Posterior vena cava (tissue), 2 donors: ENCODE measurements around the gene TNIP2. TPM values are rescaled to one million over a fixed set of nuclear protein-coding genes. Genes with fewer than 3 reads are reported as not detected.
"Not testable (repeated sequence)": the region's sequence is repeated elsewhere in the genome, so short reads cannot be mapped to it uniquely, and the experiment has no call there.

Source experiments
- DNase-seq: peaks from one replicate; pipeline ENCODE4 v3.0.0-alpha.2; 2020; ENCODE audit warnings: low spot score
- intact Hi-C, 2 donors: fragments of 100-400 bp; cut with DNase I; formaldehyde crosslinking; loops; one replicate each; pipeline versions ENCODE4 v1.14.1 to v1.14.2; 2022 to 2023
- total RNA-seq, 2 donors: library from RNA; stranded (reverse); fragmentation: NEBNext Ultra II Directional; extraction: Animal tissue kit (Norgen Biotek cat#: 25700); gene quantifications; one replicate each; pipeline ENCODE4 v1.2.1, GENCODE V29; 2021
- donor health status: DM: yes; HTN: yes; CAD: no.
- donor health status: DM: yes; HTN: yes; CAD: no.

Gene TNIP2
- total RNA-seq, 2 donors from 2014 or later: 25.4 to 29.2 TPM

DNA sequence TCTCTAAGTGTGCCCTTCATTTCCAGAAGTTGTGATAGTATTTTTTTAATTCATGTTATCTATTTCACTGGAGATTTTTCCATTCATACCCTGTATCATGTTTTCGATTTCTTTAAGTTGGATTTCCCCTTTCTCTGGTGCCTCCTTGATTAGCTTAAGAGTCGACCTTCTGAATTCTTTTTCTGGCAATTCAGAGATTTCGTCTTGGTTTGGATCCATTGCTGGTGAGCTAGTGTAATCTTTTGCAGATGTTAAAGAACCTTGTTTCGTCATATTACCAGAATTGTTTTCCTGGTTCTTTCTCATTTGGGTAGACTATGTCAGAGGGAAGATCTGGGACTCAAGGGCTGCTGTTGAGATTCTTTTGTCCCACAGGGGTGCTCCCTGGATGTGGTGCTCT lies 27.7 kb upstream of the TNIP2 start:
- no peak for DNase-seq

DNA sequence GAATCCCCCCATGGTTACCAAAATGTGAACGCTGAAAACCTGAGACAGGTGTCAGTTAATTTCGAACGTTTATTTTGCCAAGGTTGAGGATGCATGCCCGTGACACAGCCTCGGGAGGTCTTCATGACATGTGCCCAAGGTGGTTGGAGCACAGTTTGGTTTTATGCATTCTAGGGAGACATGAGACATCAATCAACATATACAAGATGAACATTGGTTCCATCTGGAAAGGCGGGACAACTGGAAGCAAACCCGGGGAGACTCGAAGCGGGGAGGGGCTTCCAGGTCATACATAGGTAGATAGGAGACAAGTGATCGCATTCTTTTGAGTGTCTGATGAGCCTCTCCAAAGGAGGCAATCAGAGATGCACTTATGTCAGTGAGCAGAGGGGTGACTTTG lies 25.8 kb upstream of the TNIP2 start:
- peak; percentile 23 for DNase-seq
- intact Hi-C loops: no loop called here

More for the DNA sequence above, 27.7 kb upstream of the TNIP2 start:
- intact Hi-C loops: no loop called here

DNA sequence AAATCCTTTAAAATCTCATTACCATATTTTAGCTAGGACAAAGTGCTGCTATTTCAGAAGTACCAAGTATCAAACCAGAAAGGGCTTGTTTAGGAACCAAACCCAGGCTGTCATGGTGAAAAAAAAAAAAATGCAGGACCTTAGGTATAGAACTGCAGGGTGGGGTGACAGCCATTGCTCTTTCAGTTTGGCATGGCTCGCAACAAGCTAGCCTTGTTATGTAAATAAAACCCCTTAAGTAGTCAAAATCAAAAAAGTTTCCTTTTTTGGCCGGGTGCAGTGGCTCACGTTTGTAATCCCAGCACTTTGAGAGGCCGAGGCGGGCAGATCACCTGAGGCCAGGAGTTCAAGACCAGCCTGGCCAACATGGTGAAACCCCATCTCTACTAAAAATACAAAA lies 24.5 kb upstream of the TNIP2 start:
- peak; percentile 30 for DNase-seq
- intact Hi-C loops: not testable (repeated sequence)

DNA sequence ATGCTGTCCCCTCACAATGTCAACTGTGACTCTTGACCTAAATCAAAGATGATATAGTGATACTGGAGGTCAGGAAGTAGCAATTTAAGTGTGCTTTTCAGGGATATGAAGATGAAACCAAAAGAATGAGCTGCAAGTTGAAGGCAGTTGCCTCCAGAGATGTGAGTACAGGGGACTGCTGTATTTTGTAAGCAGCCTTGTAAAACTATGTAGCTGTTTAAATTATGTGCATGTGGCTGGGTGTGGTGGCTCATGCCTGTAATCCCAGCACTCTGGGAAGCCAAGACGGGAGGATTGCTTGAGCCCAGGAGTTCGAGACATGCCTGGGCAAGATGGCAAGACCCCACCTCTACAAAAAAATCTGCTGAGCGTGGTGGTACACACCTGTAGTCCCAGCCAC lies 15.1 kb upstream of the TNIP2 start:
- intact Hi-C loops: no loop called here
- peak; percentile 34 for DNase-seq

DNA sequence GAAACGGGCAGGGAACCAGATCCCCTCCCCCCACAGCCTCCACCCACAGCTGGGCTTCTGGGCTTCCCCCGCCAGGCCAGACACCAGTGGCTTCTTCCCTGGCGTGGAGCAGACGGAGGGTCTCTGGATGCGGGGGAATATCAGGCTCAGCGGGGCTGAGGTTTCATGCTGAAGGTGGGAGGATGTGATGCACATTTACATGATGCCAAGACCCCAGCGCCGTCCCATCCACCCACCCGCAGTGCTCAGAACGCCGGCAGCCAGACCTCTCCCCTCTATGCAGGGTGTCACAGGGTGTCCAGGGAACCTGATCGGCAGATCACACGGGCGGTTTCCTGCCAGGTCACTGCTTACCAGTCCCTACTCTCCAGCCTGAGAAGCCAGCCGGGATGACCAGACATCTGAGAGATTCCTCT lies 12.8 kb upstream of the TNIP2 start:
- DNase-seq: peak; percentile 82
- intact Hi-C loops: loop anchor here (5.0 to 10.0 kb wide), 3 partner anchors 163 to 266 kb away; no protein-coding TSS in a partner anchor

DNA sequence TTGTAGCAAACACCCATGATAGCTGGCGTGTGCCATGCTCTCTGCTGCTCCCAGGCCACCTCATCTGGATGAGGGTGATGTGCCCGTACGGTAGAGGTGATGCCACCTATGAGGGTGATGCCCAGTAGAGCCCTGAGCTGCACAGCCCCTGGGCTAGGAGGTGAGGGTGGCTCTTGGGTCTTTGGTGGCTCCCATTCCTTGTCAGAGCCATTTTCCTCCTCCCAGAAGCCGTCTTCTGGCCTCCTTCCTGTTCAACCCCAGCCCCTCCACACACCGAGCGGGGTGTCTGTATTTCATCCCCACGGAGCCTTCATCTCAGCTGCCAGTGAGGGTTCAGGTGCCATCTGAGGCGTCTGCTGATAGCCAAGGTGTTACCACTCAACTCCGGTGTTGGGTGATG lies 12.0 kb upstream of the TNIP2 start:
- no peak for DNase-seq
- intact Hi-C loops: loop anchor here (5.0 to 10.0 kb wide), 3 partner anchors 164 to 267 kb away; no protein-coding TSS in a partner anchor

DNA sequence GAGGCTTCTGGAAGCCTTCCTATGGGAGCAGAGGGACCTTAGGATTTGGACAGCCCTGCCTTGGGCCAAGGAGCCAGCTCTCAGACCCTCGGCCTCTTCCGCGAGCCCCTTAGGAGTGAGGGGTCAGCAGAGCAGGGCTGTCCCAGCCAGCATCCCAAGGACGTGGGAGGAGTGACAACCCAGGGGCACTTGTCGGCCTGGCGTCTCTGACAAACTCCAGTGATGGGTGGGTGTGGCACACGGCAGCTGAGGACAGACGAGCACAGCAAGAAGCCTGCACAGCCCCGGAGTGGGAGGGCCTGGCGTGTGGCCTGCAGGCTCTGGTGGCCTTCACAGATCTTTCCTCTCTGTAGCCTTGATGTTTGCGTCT lies 11.6 kb upstream of the TNIP2 start:
- intact Hi-C loops: loop anchor here (5.0 to 10.0 kb wide), 3 partner anchors 165 to 267 kb away; no protein-coding TSS in a partner anchor
- DNase-seq: peak; percentile 68

DNA sequence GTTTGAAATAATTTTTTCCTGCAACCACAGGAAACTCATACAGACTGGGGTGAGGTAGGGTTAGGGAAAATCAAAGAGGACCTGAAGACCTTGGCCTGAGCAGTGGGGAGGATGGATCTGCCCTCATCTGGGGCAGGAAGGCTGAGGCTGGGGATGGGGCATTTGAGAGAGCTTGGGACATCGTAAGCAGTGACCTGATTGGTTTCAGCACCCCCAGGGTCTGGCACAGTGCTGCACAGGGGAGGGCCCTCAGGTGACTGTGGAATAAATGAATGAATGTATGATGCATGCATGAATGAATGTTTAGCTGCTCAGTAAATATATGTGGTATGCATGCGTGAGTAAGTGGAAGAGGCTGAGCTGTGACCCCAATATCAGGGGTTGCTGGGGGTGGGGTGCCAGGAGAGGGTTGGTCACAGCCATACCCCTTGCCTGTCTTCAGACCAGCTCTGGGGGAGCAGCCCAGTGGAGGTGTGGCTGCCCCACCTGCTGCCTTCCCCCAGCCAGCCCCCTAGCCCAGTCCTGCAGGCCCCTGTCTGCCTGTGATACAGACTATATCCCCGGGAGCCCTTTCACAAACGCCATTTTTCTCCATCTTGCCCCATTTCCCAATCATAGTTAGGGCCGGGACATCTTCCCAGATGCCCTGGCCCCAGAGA lies 11.0 kb upstream of the TNIP2 start:
- intact Hi-C loops: loop anchor here (5.0 to 10.0 kb wide), 3 partner anchors 165 to 268 kb away; no protein-coding TSS in a partner anchor
- peak; percentile 32 for DNase-seq

DNA sequence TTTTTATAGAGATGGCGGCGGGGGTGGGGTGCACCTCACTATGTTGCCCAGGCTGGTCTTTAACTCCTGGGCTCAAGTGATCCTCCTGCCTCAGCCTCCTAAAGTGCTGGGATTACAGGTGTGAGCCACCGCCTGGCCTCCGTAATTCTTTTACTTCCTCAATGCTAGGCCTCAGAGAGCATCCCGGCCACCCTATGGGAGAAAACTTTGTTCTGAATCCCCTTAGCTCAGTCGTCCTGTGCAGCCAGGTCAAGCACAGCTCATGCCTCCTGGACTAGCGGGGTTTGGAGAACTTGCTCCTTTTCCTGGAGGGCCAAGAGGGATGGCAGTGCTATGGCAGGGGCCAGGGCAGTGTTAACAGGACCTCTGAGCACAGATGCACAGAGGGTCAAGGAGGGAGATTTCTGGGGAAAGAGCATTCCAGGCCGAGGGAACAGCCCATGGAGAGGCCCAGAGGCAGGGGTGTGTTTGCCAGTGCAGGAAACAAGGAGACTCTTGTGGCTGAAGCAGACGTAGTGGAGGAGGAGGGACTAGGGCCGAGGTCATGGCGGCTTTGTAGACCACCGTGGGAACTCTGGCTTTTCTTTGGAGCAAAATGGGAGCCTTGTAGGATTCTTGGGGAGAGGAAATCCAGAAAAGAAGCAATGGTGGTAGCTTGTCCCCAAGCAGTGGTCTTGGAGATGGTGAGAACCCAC lies 9.8 kb upstream of the TNIP2 start:
- intact Hi-C loops: loop anchor here (5.0 to 10.0 kb wide), 3 partner anchors 166 to 269 kb away; no protein-coding TSS in a partner anchor
- peak; percentile 53 for DNase-seq

DNA sequence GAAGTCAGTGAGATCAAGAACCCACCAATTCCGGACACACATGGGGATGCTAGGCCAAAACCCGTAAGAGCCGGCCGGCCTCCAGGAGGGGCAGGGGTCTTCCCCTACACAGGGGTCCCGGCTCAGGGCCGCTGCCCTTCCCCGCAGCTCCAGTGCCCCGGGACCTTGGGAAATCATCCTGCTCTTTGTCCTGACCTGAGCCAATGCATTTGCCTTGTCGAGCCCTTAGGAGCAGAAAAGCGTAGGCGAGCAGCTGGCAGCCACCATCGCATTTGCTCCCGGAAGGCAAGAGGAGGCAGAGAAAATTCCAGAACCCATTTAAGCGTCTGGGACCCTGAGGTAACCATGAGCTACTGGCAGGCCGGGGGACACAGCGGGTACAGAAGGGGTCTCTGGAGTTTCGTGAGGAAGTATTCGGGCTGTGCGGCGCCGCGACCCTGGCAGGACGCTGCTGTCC lies 7.4 kb upstream of the TNIP2 start:
- DNase-seq: peak; percentile 84
- intact Hi-C loops: loop anchor here (10.0 kb wide), 2 partner anchors 171 to 271 kb away; no protein-coding TSS in a partner anchor

DNA sequence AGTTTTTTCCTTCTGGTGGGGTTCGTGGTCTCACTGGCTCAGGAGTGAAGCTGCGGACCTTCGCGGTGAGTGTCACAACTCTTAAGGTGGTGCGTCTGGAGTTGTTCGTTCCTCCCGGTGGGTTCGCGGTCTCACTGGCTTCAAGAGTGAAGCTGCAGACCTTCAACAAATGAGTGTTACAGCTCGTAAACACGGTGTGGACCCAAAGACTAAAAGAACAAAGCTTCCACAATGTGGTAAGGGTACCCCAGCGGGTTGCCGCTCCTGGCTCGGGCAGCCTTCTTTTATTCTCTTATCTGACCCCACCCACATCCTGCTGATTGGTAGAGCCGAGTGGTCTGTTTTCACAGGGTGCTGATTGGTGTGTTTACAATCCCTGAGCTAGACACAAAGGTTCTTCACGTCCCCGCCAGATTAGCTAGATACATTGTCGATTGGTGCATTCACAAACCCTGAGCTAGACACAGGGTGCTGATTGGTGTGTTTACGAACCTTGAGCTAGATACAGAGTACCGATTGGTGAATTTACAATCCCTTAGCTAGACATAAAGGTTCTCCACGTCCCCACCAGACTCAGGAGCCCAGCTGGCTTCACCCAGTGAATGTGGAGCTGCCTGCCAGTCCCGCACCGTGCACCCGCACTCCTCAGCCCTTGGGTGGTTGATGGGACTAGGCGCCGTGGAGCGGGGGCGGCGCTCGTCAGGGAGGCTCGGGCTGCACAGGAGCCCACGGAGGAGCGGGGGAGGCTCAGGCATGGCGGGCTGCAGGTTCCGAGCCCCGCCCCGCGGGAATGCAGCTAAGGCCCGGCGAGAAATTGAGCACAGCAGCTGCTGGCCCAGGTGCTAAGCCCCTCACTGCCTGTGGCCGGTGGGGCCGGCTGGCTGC lies 6.6 kb upstream of the TNIP2 start:
- intact Hi-C loops: loop anchor here (10.0 kb wide), 2 partner anchors 172 to 272 kb away; no protein-coding TSS in a partner anchor

DNA sequence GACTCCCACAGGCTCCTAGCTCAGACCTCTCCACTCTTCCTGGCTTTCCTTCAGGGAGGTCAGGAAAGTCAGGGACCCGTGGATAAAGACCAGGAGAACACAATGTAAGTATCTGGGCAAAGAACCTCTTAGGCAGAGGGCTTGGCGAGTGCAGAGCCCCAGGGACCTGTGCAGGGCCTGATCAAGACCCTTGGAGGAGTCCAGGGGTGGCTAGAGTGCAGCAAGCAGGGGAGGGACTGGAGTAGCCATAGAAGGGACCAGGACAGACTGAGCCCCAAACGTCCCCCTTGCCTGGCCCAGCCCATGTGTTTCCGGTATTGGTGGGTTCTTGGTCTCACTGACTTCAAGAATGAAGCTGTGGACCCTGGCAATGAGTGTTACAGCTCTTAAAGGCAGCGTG lies 5.9 kb upstream of the TNIP2 start:
- DNase-seq: peak; percentile 54
- intact Hi-C loops: loop anchor here (10.0 kb wide), 2 partner anchors 173 to 273 kb away; no protein-coding TSS in a partner anchor

More for the DNA sequence above, 6.6 kb upstream of the TNIP2 start:
- DNase-seq: peak; percentile 69

DNA sequence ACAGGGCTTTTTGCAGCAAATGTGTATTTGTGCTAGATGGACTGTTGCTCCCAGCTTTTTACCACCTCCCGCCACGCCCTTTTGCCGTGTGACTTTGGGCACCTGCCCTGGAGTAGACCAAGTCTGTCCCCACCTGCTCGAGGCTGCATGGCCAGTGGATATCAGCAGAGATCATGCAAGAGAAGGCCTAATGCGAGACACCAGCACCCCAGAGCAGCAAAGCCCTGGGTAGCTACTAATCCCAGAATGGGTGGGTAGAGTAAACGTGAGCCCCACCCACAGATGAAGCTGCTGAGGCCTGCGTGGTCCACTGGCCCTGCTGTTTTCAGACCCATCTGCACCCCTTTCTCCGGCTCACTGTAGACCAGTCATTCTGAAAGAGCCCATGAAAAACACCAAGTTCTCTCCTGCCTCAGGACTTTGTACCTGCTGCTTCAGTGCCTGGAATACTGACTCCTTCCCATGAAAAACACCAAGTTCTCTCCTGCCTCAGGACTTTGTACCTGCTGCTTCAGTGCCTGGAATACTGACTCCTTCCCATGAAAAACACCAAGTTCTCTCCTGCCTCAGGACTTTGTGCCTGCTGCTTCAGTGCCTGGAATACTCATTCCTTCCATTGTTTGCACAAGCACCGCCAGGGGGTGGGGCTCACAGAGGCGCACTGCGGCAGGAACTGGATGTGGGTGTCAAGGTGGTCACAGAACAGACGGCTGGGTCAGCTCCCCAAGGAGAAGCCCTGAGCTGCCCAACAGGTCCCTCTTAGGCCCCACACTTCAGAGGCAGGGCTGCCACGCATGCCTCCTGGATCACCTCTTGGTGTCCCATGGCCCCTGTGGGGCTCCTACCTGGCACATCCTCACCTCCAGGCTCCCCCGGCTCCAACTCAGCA lies 5.1 kb upstream of the TNIP2 start:
- peak; percentile 84 for DNase-seq
- intact Hi-C loops: loop anchor here (10.0 kb wide), 2 partner anchors 174 to 274 kb away; no protein-coding TSS in a partner anchor

DNA sequence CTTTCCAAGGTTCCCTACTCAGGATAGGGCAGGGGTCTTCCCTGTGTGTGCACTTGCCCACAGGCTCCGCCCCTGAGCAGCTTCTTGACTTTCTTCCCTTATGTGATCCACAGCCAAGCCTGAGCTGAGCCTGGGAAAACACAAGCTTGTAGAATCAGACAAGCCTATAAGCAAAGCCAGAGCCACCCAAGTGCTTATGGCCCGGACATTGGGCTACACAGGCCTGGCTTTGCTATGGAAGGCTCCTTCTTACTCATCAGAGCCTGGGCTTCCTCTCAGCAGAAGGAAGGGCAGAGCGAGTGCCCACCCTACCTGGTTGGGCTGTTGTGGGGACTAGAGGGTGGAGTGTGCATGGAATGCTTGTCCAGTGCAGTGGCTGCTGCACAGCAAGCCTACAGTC lies 1.3 kb upstream of the TNIP2 start:
- DNase-seq: peak; percentile 67
- intact Hi-C loops: no loop called here

DNA sequence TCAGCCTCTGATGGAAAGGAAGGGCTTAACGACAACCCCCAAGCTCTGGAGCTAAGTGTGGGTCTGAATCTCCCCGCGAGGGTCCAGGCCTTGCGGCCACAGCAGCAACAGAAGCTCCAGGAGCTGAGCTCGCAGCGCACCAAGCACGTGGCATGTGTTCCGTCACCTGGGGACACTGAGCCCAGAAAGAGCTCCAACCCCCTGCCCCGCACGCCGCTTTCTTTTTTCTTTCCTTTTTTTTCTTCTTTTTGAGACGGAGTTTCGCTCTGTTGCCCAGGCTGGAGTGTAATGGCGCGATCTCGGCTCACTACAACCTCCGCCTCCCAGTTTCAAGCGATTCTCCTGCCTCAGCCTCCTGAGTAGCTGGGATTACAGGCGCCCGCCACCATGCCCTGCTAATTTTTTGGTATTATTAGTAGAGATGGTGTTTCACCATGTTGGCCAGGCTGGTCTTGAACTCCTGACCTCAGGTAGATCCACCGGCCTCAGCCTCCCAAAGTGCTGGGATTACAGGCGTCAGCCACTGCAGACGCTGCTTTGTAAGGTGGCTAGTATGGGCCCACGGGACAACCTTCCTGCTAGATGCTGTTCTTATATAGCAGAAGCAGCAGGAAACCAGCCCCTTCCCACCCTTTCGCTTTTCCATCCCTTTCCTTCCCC lies 685 bp upstream of the TNIP2 start:
- no peak for DNase-seq
- intact Hi-C loops: no loop called here

DNA sequence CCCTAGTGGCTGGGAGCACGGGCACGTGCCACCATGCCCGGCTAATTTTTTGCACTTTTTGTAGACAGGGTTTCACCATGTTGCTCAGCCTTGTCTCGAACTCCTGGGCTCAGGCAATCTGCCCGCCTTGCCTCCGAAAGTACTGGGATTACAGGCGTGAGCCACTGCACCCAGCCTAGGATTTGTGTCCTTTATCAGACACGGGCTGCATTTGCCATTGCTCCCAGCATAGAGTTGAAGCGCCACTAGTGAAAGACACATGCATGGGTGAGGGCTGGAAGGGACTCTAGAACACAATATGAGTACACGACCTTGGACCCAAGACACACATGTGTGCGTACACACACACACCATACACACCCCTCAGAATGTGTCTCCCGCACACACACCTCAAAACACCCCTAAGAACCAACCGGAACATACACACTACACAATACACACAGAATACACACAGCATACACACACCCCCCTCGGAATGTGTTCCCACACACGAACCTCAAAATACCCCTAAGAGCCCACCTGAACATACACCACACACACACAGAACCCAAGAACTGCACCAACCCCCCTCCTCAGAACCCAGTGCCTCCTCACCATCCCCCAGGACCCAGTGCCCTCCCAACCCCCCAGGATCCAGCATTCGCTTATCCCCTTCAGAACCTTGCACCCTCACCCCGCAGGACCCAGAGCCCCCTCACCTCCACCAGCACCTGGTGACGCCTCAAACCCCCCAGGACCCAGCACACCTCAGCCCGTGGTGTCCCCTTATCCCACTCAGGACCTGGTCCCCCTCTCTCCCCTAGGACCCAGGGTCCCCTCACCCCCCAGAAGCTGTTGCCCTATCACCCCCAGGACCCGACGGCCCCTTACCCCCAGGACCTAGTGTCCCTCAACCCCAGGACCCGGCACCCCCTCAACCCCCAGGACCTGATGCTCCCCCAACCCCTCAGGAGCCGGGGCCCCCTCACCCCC lies 1.0 kb downstream of the TNIP2 start:
- no peak for DNase-seq
- intact Hi-C loops: no loop called here

DNA sequence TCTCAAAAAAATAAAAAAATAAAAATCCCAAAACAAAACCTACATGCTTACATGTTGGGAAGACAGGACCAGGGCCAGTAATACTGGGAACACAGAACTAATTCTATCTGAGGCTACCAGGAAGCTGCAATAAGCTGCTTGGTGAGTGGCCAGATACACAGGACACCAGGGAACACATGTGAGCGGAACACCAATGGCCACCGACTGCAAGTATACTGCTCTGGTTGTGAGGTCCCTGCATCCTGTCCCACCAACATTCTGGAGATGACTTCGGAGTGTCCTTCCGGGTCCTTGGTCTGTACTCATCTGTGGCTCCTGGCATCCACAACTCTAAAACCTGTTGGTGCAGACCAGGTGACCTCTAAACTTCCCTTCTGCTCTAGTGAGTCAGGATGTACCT lies 2.7 kb downstream of the TNIP2 start:
- intact Hi-C loops: no loop called here
- no peak for DNase-seq
